Lung (tissue), 12 donors: ENCODE data around the gene STAC3. TPM values are rescaled to one million over a fixed set of nuclear protein-coding genes. Genes with fewer than 3 reads are reported as not detected.

ENCODE experiments used
- ATAC-seq: fragments of 200-7000 bp; cut with Tn5 transposase; one replicate; pipeline ENCODE4 v1.9.1; 2020; ENCODE audit warnings: moderate number of reproducible peaks; ENCODE audit not compliant: insufficient read depth, low FRiP score
- DNase-seq, 3 donors: peaks; one replicate each; pipeline ENCODE4 v3.0.0-alpha.2; 2013 to 2017
- H3K27ac ChIP-seq, 2 donors: one replicate each; pipeline ENCODE4 v1.5.1; 2013; ENCODE audit warnings: mild to moderate bottlenecking in 2 of 2, moderate library complexity in 2 of 2, control low read depth in 1 of 2, inconsistent platforms in 1 of 2, low read depth in 1 of 2, low read length in 1 of 2
- H3K27me3 ChIP-seq, 3 donors: one replicate each; pipeline ENCODE4 v1.5.1; 2013; ENCODE audit warnings: low read length in 2 of 3; ENCODE audit not compliant: control insufficient read depth in 3 of 3, insufficient read depth in 3 of 3
- H3K36me3 ChIP-seq, 4 donors: one replicate each; pipeline ENCODE4 v1.5.1; 2013; ENCODE audit warnings: low read length in 4 of 4, mild to moderate bottlenecking in 1 of 4, moderate library complexity in 1 of 4; ENCODE audit not compliant: control insufficient read depth in 4 of 4, insufficient read depth in 4 of 4
- H3K4me1 ChIP-seq, 5 donors: one replicate each; pipeline ENCODE4 v1.5.1; 2013; ENCODE audit warnings: low read length in 5 of 5, mild to moderate bottlenecking in 2 of 5, moderate library complexity in 1 of 5; ENCODE audit not compliant: control insufficient read depth in 5 of 5, insufficient read depth in 5 of 5
- H3K4me3 ChIP-seq: one replicate; pipeline ENCODE4 v1.5.1; 2013; ENCODE audit warnings: mild to moderate bottlenecking, control low read depth, moderate library complexity
- H3K9ac ChIP-seq, 2 donors: one replicate each; pipeline ENCODE4 v1.5.1; 2013; ENCODE audit warnings: low read length in 2 of 2, control low read depth in 1 of 2; ENCODE audit not compliant: insufficient read depth in 1 of 2
- H3K9me3 ChIP-seq, 4 donors: one replicate each; pipeline ENCODE4 v1.5.1; 2013; ENCODE audit warnings: low read length in 3 of 4, mild to moderate bottlenecking in 1 of 4, moderate library complexity in 1 of 4; ENCODE audit not compliant: control insufficient read depth in 4 of 4, insufficient read depth in 3 of 4
- CTCF ChIP-seq: IDR thresholded peaks from 2 replicates; pipeline ENCODE4 v1.5.1; 2012; ENCODE audit warnings: mild to moderate bottlenecking; ENCODE audit errors: control extremely low read depth, extremely low read depth
- WGBS, 2 donors: extraction: QIAGEN DNeasy Blood & Tissue Kit; methylation state at CpG; one replicate each; pipeline ENCODE4 v1.1.7; 2013; 5-methylcytosine and 5-hydroxymethylcytosine counted together
- polyA plus RNA-seq, 2 donors: library from polyadenylated mRNA; stranded (reverse); fragments of 200-250 nt; gene quantifications; one replicate each; pipeline ENCODE4 v1.2.1, GENCODE V29; 2013
- total RNA-seq, 2 donors: library from RNA; depleted of rRNA in 1 of 2; stranded (reverse); fragments of >200 nt in 1 of 2; gene quantifications; one replicate each; pipeline ENCODE4 v1.2.1, GENCODE V29; 2014 to 2021
- donor health status: control.
- donor health status: control.
- donor health status: Bipolar disorder and iron deficiency.
- donor health status: healthy.
- donor health status: DM: yes; HTN: yes; CAD: no.

STAC3 gene
- total and polyA plus RNA-seq, 4 donors: 1.7 to 7.4 (median 6.4) TPM

GRCh38 chr12:57219205-57219992, 31.6 kb downstream of the STAC3 start:
- DNase-seq (peak in 2 of 3 donors; percentile 52 to 58), ATAC-seq (no peak)
- Histone ChIP-seq H3K4me3 (no peak overlapping the region), H3K27me3 (peaks cover 4 to 85% (median 66%) of the 10 kb centered on the region in 3 donors), H3K9me3 (peaks cover 0 to 4% (median 0%) of the 10 kb centered on the region in 4 donors), H3K9ac (no peak overlapping the region), H3K36me3 (no peaks in the 10 kb centered on the region), H3K27ac (no peak overlapping the region), H3K4me1 (peaks cover 0 to 33% (median 12%) of the 10 kb centered on the region in 5 donors)
- WGBS, 2 donors: 48 to 52% methylated on average over 14 of the region's 14 CpGs
- no peak for TF ChIP-seq CTCF

DNA sequence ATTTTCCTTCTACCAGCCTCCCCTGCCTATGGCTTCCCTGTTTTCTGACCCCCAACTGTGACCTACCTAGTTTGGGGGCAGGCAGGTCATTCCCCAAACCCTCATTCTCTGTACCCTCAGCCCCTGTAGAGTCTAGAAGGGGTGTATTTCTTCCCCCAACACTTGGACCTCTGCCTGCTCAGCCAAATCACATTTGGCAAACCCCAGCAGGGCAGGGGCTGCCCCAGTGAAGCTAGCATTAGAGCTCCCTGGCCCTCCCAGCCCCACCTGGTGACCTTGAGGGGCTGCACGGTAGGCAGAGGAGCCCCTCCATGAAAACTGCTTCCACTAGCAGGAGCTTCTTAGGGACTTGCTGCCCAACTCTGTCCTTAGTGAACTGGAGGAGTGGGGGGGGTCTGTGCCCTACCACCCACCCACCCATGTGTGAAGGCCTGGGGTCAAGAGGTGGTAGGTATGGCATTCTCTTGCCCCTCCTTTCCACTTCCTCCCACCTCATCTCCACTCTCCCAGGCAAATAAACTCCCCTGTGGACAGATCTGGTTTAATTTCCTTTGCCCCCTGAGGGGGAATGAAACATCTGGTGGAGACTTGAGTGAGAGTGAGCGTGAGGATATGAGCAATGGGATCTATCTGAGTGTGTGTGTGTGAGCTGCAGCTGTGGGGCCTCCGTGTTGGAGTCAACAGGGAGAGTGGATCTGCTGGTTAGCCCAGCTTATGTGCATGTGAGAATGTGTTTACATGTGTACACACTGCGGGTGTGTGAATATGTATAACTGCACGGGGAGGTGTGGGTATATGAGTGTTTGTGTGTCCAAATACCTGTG, 32.7 kb downstream of the STAC3 start:
- no peak overlapping the region for H3K27ac ChIP-seq
- H3K9ac ChIP-seq: no peak overlapping the region
- peaks cover 4 to 74% (median 55%) of the 10 kb centered on the region in 3 donors for H3K27me3 ChIP-seq
- peaks cover 0 to 2% (median 0%) of the 10 kb centered on the region in 4 donors for H3K36me3 ChIP-seq
- H3K4me1 ChIP-seq: peaks cover 0 to 36% (median 12%) of the 10 kb centered on the region in 5 donors
- ATAC-seq (no peak), DNase-seq (peak; percentile 68 to 85 (median 74))
- H3K9me3 ChIP-seq: peaks cover 0 to 1% (median 0%) of the 10 kb centered on the region in 4 donors
- no peak for TF ChIP-seq CTCF
- 64 to 75% methylated on average over 5 of the region's 5 CpGs for WGBS, 2 donors
- H3K4me3 ChIP-seq: no peak overlapping the region

DNA sequence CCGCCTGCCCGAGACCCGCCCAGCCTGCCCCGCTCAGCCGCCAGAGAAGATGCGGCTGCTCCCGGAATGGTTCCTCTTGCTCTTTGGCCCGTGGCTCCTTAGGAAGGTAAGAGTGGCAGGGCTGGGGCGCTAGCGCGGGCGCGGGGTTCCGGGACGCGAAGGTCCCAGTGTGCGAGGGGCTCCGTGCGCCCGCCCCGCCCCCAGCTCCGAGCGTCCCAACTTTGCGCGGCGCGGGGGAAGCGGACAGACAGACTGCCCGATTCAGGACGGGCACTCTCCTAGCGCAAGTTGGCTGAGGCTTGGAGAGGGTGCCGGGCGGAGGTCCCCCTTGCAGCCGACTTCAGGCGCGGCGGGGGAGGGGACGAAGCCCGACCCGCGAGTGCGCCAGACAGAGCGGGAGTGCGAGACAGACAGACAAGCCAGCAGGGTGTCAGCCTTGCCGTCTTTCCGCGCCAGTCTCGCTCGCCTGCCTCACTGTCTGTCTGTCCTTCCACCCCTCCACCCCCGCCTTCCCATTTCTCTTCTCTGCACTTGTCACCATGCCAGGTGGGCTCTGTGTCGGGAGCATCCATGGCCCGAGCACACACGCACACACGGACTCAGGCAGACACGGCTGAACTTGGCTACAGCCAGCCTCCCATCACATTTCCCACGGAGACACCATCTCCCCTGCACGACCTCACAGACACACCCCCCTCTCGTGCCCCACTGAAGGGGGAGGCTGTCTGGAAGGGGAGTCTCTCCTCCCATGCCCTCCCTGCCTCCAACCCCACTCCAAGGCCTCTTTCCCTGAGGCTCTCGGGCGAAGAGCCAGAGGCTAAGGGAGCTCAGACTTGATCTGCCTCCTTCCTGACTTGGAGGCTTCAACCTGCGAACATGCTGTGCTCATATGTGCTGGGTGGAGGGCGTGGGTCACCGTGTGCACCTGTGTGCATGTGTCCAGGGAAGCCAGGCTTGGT, 33.8 kb downstream of the STAC3 start:
- Histone ChIP-seq H3K27me3 (peaks cover 4 to 64% (median 47%) of the 10 kb centered on the region in 3 donors), H3K4me1 (peaks cover 0 to 36% (median 12%) of the 10 kb centered on the region in 5 donors), H3K36me3 (peaks cover 0 to 3% (median 0%) of the 10 kb centered on the region in 4 donors), H3K9ac (no peak overlapping the region), H3K4me3 (no peak overlapping the region), H3K9me3 (no peaks in the 10 kb centered on the region), H3K27ac (no peak overlapping the region)
- peak; percentile 56 to 68 (median 68) for DNase-seq
- WGBS, 2 donors: 3 to 5% methylated on average over 61 to 63 of the region's 63 CpGs
- ATAC-seq: no peak
- TF ChIP-seq CTCF: no peak
